AG09309 (cell line): ENCODE data around the gene CCDC158.
"Not testable (repeated sequence)": the region's sequence is repeated elsewhere in the genome, so short reads cannot be mapped to it uniquely, and the experiment has no call there.

Experiments
- DNase-seq: peaks from one replicate; pipeline ENCODE4 v3.0.0-alpha.2; 2010; ENCODE audit warnings: low read depth
- H3K4me3 ChIP-seq: 2 replicates; pipeline ENCODE4 v1.5.1; 2011; ENCODE audit warnings: mild to moderate bottlenecking, low read depth, low read length, moderate library complexity; ENCODE audit not compliant: control insufficient read depth
- CTCF ChIP-seq: IDR thresholded peaks from 2 replicates; pipeline ENCODE4 v1.5.1; 2011; ENCODE audit warnings: mild to moderate bottlenecking, low read depth, low read length, inconsistent platforms; ENCODE audit not compliant: insufficient read depth, control insufficient read depth; ENCODE audit errors: missing control alignments

Gene CCDC158

DNA sequence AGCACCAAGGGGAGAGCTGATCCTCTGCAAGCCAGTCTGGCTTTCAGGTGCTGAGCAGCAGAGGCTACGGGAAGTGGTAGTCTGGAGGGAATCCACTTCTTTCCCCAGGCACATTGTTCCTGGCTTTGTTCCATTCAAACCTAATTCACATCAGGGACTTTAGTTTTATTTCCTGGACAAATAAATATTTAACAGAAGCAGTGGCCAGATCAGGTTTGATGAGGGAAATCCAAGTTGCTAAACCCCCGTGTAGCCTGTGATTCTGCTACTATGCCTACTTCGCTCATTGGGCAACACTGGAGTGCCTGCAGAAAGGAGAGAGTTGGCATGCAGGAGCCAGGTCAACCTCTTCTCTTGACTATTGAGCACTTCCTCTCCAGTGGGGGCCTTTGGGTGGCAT lies 128.2 kb downstream of the CCDC158 start:
- no peak overlapping the region for H3K4me3 ChIP-seq
- no peak for TF ChIP-seq CTCF
- no peak for DNase-seq

DNA sequence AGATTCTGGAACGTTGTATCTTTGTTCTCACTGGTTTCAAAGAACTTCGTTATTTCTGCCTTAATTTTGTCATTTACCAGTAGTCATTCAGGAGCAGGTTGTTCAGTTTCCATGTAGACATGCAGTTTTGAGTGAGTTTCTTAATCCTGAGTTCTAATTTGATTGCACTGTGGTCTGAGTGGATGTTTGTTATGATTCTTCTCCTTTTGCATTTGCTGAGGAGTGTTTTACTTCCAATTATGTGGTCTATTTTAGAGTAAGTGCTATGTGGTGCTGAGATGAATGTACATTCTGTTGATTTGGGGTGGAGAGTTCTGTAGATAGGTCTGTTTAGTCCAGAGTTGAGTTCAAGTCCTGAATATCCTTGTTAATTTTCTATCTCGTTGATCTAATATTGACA lies 133.1 kb downstream of the CCDC158 start:
- H3K4me3 ChIP-seq, DNase-seq: not testable (repeated sequence)

GRCh38 chr4:76283900-76284299 lies 137.0 kb downstream of the CCDC158 start:
- no peak for TF ChIP-seq CTCF
- H3K4me3 ChIP-seq = no peak overlapping the region
- DNase-seq = no peak

DNA sequence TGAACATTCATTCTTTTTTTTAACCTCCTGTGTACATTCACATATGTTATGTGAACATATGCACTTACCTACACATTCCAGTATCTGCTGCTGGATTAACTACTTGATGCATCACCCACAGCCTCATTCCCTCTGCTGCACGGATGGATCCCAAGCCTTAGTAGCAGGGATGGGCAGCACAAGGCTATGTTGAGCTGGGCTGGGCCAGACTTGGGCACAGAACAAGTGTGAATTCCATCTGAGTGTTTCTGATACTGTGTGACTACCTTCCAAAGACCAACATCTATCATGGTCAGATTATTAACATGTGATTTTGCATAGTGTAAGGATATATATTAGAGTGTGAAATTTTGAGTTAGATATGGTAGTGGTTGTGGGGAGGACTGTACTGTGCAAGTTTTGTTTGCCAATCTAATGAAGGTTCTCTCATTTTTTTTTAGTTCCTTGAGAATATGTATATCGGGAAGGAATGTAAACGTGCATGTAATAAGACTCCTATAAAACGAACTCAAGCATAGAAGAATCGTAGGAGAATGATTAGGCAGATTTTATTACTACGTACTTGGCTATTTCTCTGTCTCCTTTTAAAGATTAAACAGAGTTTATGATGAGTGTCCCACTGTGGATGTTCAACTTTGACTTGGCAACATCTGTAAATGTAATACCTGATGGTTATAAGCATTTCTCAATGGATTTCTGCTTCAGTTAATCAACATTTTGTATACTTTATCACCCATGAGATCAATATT lies 137.8 kb downstream of the CCDC158 start:
- no peak for TF ChIP-seq CTCF
- DNase-seq = no peak
- H3K4me3 ChIP-seq = no peak overlapping the region

GRCh38 chr4:76281594-76281993 lies 139.3 kb downstream of the CCDC158 start:
- not testable (repeated sequence) for H3K4me3 ChIP-seq, DNase-seq

GRCh38 chr4:76280488-76281441 lies 140.2 kb downstream of the CCDC158 start:
- no peak for DNase-seq
- TF ChIP-seq CTCF = no peak
- no peak overlapping the region for H3K4me3 ChIP-seq

DNA sequence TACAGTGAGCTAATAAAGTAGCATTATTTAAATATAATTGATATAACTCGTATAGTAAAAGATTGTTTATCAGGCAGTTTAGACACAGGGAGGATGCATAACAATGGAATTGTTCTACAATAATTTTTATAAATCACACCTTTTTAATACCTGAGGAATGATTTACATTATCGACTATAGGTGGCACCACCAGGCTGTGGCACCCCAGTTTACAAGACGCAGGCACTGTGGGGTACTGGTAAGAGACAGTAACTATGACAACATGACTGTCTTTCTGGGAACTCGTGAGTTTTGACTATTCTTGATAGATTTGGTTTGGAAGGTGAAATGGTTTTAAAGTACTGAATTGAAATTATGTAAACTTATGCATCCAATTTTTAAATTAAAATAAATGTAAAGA lies 141.5 kb downstream of the CCDC158 start:
- no peak for DNase-seq
- no peak overlapping the region for H3K4me3 ChIP-seq
- no peak for TF ChIP-seq CTCF
